ENCODE measurements around the gene MYO3B.

- TF ChIP-seq CTCF (IDR thresholded peaks at IDR 0.05; ENCODE audit: borderline replicate concordance, extremely low read depth, low read length, poor library complexity, severe bottlenecking) = no peak
- no peak for TF ChIP-seq EZH2 (IDR thresholded peaks at IDR 0.05; ENCODE audit: borderline replicate concordance, low read depth, low read length, severe bottlenecking)
These were observed 65.3 kb downstream of the MYO3B start for GRCh38 chr2:170243118-170243837.

Data from DND-41 (cell line).